Mesothelial cell of epicardium (in vitro differentiated cells): ENCODE results near the gene PABPC3. TPM values are rescaled to one million over a fixed set of nuclear protein-coding genes. Genes with fewer than 3 reads are reported as not detected.

ENCODE experiments used
- DNase-seq, 2 experiments: peaks; one replicate each; pipeline ENCODE4 v3.0.0; 2021; ENCODE audit warnings: low spot score in 2 of 2; ENCODE audit not compliant: unreplicated experiment in 2 of 2
- H3K27ac Mint-ChIP-seq: 2 replicates; pipeline ENCODE4 v1.8.0; 2021; ENCODE audit warnings: mixed read lengths
- H3K27me3 Mint-ChIP-seq: 2 replicates; pipeline ENCODE4 v1.8.0; 2021; ENCODE audit warnings: low read depth, mixed read lengths
- H3K36me3 Mint-ChIP-seq: 2 replicates; pipeline ENCODE4 v1.8.0; 2021; ENCODE audit warnings: mixed read lengths
- H3K4me1 Mint-ChIP-seq: 2 replicates; pipeline ENCODE4 v1.8.0; 2021; ENCODE audit warnings: mixed read lengths
- H3K4me3 Mint-ChIP-seq: 2 replicates; pipeline ENCODE4 v1.8.0; 2021; ENCODE audit warnings: mild to moderate bottlenecking, moderate library complexity, mixed read lengths
- H3K9me3 Mint-ChIP-seq: 2 replicates; pipeline ENCODE4 v1.8.0; 2021; ENCODE audit warnings: mixed read lengths
- total RNA-seq: library from RNA; stranded (reverse); gene quantifications from 3 replicates; pipeline ENCODE4 v1.2.1, GENCODE V29; 2021
- TF ChIP-seq, protein P1 (sequence below): fragments of 200-600 bp; sonication (generic); IDR thresholded peaks from one replicate; pipeline ENCODE4 v1.5.0; 2021; ENCODE audit warnings: antibody characterized with exemption; ENCODE audit not compliant: unreplicated experiment

PABPC3 gene
- total RNA-seq, 1 donor from 2014 or later, result 0.29 TPM

DNA sequence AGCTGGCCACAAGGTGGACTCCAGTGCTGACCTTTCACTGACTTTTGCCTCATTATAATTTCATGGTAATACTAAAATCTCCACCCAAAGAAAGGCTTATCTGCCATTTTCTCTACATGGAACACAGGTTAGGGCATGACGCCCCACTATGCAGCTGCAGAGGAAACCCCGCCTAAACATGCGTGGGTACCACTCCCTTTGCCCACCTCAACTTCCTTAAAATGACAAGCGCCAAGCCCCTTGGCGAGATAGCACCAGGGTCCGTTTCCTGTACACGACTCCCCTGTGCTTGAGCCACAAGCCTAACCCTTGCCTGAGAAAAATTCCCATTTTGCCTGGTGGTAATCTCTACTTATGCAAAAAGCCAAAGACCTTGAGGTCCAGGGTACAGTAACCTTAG lies 36.0 kb upstream of the PABPC3 start:
- DNase-seq, result no peak
- no peak overlapping the region for H3K27ac Mint-ChIP-seq
- no peak overlapping the region for H3K4me3 Mint-ChIP-seq
- no peaks in the 10 kb centered on the region for H3K36me3 Mint-ChIP-seq
- H3K27me3 Mint-ChIP-seq, result no peaks in the 10 kb centered on the region
- TF ChIP-seq, protein P1, sequence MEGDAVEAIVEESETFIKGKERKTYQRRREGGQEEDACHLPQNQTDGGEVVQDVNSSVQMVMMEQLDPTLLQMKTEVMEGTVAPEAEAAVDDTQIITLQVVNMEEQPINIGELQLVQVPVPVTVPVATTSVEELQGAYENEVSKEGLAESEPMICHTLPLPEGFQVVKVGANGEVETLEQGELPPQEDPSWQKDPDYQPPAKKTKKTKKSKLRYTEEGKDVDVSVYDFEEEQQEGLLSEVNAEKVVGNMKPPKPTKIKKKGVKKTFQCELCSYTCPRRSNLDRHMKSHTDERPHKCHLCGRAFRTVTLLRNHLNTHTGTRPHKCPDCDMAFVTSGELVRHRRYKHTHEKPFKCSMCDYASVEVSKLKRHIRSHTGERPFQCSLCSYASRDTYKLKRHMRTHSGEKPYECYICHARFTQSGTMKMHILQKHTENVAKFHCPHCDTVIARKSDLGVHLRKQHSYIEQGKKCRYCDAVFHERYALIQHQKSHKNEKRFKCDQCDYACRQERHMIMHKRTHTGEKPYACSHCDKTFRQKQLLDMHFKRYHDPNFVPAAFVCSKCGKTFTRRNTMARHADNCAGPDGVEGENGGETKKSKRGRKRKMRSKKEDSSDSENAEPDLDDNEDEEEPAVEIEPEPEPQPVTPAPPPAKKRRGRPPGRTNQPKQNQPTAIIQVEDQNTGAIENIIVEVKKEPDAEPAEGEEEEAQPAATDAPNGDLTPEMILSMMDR, result no peak
- H3K9me3 Mint-ChIP-seq, result peaks cover 15% of the 10 kb centered on the region
- H3K4me1 Mint-ChIP-seq, result no peaks in the 10 kb centered on the region

DNA sequence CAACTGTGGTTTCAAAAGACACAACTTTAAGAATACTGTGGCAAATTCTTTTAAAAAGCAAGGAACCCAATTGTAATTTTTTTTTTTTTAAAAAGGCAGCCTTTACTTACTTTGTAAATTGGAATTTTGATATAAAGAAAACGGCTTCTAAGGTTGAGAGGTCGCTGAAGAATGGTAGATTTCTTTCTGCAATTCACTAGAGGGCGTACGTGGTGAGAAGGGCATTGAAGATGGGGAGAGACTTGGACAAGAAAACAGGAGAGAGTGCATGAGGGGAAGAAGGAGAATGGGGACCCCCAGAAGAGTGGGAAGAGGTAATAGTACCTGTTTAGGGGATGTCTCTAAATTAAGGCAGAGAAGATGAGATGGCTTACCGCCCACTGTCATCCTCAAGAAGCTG lies 33.5 kb upstream of the PABPC3 start:
- Mint-ChIP-seq H3K4me3 (no peak overlapping the region), H3K9me3 (peaks cover 15% of the 10 kb centered on the region), H3K4me1 (no peaks in the 10 kb centered on the region), H3K27ac (no peak overlapping the region), H3K27me3 (no peaks in the 10 kb centered on the region), H3K36me3 (no peaks in the 10 kb centered on the region)
- no peak for DNase-seq
- TF ChIP-seq, protein P1, result no peak

DNA sequence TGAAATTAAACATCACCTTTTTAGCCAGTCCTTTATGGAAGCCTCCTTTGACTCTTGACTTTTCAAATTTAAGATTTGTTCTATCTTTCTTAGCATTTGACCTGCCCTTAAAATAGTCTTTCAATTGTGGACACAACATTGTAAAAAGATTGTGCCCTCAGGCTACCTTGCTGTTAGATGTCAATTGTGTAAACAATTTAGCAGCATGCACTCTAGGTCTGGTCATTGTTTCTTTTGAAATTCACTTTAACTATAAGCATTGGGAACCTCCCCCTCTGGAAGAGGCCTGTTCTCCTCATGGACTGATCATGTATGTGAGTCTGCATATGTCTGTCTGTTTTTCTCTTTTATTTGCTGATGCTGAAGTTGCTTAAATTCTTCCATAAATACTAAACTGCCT lies 31.5 kb upstream of the PABPC3 start:
- Mint-ChIP-seq H3K27ac (no peak overlapping the region), H3K27me3 (peaks cover 3% of the 10 kb centered on the region), H3K4me1 (peaks cover 3% of the 10 kb centered on the region), H3K9me3 (peaks cover 7% of the 10 kb centered on the region), H3K4me3 (no peak overlapping the region), H3K36me3 (no peaks in the 10 kb centered on the region)
- TF ChIP-seq, protein P1, result no peak
- DNase-seq, result no peak

DNA sequence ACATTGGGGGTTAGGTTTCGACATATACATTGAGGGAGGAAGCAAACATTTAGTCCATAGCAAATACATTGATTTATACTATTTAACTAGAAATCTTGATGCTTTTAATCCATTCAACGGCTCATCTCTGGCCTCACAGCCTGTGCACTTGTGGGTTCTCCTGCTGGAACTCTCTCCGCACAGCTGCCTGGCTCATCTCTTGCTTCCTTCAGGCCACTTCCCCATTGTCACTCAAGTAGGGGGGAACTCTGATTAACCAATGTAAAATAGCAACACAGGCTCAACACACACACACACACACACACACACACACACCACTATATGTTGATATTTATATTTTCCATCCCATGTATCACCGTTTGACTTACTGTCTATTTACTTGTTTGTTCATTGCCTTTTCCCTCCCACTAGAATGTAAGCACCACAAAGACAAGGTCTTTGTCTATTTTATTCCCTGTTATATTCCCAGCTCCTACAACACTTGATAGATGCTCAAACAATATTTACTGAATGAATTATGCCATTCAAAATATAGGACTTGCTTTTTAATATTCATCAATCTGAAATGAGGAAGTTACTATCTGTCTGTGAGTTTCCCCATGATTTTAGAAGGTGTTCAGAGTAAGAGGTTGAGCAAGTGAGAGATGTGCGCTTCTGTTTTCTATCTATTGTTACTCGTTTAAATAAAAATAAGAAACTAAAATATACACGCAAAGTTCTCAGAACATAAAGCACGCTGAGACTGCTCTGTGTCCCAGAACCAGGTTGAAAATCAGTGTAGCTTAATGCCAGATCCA lies 29.8 kb upstream of the PABPC3 start:
- peaks cover 9% of the 10 kb centered on the region for H3K4me1 Mint-ChIP-seq
- H3K4me3 Mint-ChIP-seq, result no peak overlapping the region
- TF ChIP-seq, protein P1, result no peak
- no peak overlapping the region for H3K27ac Mint-ChIP-seq
- no peak for DNase-seq
- peaks cover 3% of the 10 kb centered on the region for H3K27me3 Mint-ChIP-seq
- H3K36me3 Mint-ChIP-seq, result no peaks in the 10 kb centered on the region
- peaks cover 7% of the 10 kb centered on the region for H3K9me3 Mint-ChIP-seq

DNA sequence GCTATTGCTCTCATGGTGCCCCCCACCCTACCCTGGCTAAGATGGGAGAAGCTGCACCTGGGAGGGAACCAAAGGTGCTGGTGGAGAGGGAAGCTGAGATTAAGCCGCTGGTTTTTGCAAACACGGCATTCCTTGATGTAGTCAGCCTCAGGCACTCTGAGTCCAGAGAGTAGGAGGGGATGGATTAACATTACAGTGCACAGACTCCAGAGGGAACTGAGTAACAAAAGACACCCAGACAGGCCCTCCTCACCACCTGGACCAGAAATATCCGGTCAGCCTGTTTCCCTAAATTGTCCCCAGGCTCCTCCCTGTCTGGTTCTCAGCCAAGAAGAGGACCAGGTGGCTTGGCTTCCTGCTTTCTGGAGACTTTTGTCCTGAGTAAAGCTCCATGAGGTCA lies 28.9 kb upstream of the PABPC3 start:
- Mint-ChIP-seq H3K9me3 (peaks cover 7% of the 10 kb centered on the region), H3K4me1 (peaks cover 9% of the 10 kb centered on the region), H3K36me3 (no peaks in the 10 kb centered on the region), H3K27ac (no peak overlapping the region), H3K27me3 (peaks cover 3% of the 10 kb centered on the region), H3K4me3 (no peak overlapping the region)
- no peak for DNase-seq
- TF ChIP-seq, protein P1, result no peak
